Body of pancreas (tissue), 4 donors: Measurements from ENCODE around the gene UBAC2. TPM values are rescaled to one million over a fixed set of nuclear protein-coding genes. Genes with fewer than 3 reads are reported as not detected.

Experiments used
- ATAC-seq: fragments of 150-250 bp; one replicate; pipeline ENCODE4 v1.9.1; 2016
- DNase-seq, 4 donors: peaks; one replicate each; pipeline ENCODE4 v3.0.0-alpha.2; 2019
- H3K27ac ChIP-seq, 4 donors: fragments of 200-600 bp; sonication (generic); 1 replicate in 3 of 4; 2 replicates in 1 of 4; pipeline versions ENCODE4 v1.5.1 to v1.6.1; 2016 to 2019; ENCODE audit warnings: mild to moderate bottlenecking in 1 of 4, mixed read lengths in 1 of 4, moderate library complexity in 1 of 4
- H3K27me3 ChIP-seq, 2 donors: fragments of 200-600 bp; sonication (generic); one replicate each; pipeline ENCODE4 v1.6.0; 2016; ENCODE audit warnings: mild to moderate bottlenecking in 1 of 2
- H3K36me3 ChIP-seq, 2 donors: fragments of 200-600 bp; sonication (generic); replicated peaks in 1 of 2; 2 replicates each; pipeline ENCODE4 v1.5.1; 2016; ENCODE audit warnings: low read depth in 2 of 2; ENCODE audit not compliant: insufficient read depth in 1 of 2
- H3K4me1 ChIP-seq: fragments of 200-600 bp; sonication (generic); one replicate; pipeline ENCODE4 v1.6.0; 2016
- H3K4me3 ChIP-seq, 2 donors: fragments of 200-600 bp; sonication (generic); 1 replicate in 1 of 2; 2 replicates in 1 of 2; pipeline ENCODE4 v1.5.1; 2016 to 2019
- H3K9me3 ChIP-seq, 3 donors: fragments of 200-600 bp; sonication (generic); 1 replicate in 2 of 3; 2 replicates in 1 of 3; pipeline ENCODE4 v1.5.1; 2016
- POLR2A ChIP-seq, 3 donors: fragments of 450-650 bp; IDR thresholded peaks; one replicate each; pipeline ENCODE4 v1.6.1; 2016; ENCODE audit warnings: antibody characterized with exemption in 3 of 3, mild to moderate bottlenecking in 2 of 3
- WGBS, 2 donors: methylation state at CpG; one replicate each; pipeline ENCODE4 v1.1.5; 2017; 5-methylcytosine and 5-hydroxymethylcytosine counted together
- intact Hi-C: fragments of 100-400 bp; cut with DNase I; formaldehyde crosslinking; loops from one replicate; pipeline ENCODE4 v1.15.1; 2023
- total RNA-seq, 2 donors: library from RNA; depleted of rRNA; stranded (reverse); fragments of >200 nt; gene quantifications; one replicate each; pipeline ENCODE4 v1.1.0, GENCODE V29; 2016
- TF ChIP-seq, protein P1 (sequence below), 7 experiments: fragments of 450-650 bp in 4 of 7; fragments of 200-600 bp in 3 of 7; sonication (generic) in 3 of 7; IDR thresholded peaks; one replicate each; pipeline ENCODE4 v1.5.1; 2016 to 2019; ENCODE audit warnings: antibody characterized with exemption in 7 of 7

Gene UBAC2
- total RNA-seq, 2 donors from 2014 or later: 21.4 to 27.2 TPM

DNA sequence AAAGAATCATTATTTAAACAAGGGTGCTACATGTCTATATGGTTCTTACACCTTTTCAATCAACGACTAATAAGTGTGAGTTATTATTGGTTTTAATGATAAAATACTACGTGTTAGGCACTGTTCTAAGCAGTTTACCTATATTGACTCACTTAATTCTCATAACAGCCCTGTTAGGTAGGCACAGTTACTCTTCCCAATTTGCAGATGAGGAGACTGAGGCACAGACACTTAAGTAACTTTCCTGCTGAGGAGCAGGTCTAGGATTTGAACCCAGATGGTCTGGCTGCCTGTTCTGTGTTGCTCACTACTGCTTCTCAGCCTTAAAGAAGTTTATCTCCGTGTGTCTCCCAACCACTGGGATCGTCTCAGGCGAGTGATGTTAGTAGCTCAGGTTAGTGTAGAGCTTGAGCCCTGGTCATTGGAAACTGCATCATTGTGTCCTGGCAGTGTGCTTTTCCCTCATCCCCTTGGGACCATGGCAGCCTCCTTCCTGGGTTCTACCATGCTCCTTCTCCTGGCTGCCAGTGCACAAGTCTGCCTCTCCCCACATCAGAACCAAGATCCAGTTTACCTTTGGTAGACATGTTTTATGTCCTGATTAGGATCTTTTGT is 10.9 kb downstream of the UBAC2 start:
- intact Hi-C loops: no loop called here
- ATAC-seq: no peak
- Histone ChIP-seq H3K4me1 (peaks cover 7% of the 10 kb centered on the region), H3K27me3 (no peaks in the 10 kb centered on the region), H3K36me3 (no peaks in the 10 kb centered on the region), H3K4me3 (no peak overlapping the region), H3K27ac (no peak overlapping the region), H3K9me3 (no peaks in the 10 kb centered on the region)
- DNase-seq: no peak
- 91 to 96% methylated on average over 5 of the region's 5 CpGs for WGBS, 2 donors
- no peak for TF ChIP-seq POLR2A (IDR thresholded peaks at IDR 0.05)
- TF ChIP-seq, protein P1, sequence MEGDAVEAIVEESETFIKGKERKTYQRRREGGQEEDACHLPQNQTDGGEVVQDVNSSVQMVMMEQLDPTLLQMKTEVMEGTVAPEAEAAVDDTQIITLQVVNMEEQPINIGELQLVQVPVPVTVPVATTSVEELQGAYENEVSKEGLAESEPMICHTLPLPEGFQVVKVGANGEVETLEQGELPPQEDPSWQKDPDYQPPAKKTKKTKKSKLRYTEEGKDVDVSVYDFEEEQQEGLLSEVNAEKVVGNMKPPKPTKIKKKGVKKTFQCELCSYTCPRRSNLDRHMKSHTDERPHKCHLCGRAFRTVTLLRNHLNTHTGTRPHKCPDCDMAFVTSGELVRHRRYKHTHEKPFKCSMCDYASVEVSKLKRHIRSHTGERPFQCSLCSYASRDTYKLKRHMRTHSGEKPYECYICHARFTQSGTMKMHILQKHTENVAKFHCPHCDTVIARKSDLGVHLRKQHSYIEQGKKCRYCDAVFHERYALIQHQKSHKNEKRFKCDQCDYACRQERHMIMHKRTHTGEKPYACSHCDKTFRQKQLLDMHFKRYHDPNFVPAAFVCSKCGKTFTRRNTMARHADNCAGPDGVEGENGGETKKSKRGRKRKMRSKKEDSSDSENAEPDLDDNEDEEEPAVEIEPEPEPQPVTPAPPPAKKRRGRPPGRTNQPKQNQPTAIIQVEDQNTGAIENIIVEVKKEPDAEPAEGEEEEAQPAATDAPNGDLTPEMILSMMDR (IDR thresholded peaks at IDR 0.05): no peak

DNA sequence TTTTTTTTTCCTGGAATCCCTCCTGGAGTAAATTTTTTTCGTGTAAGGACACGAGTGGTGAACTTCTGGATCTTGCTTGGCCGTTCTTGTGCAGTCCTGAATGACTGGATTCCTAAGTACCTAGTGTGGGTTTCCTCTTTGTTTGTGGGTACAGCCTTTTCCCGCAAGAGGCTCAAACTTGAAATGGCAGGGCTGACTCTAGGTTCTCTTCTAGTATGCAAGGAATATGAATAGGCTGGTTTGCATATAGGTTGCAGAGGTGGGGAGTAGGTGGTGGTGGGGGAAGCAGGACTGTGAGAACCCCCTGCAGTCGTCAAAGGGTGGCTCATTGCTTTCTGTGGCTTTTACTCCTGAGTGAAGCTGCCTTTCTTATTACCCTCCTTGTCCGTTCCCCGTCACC is 13.6 kb downstream of the UBAC2 start:
- no peak overlapping the region for H3K4me3 ChIP-seq
- ATAC-seq: no peak
- H3K9me3 ChIP-seq: no peaks in the 10 kb centered on the region
- H3K4me1 ChIP-seq: peaks cover 31% of the 10 kb centered on the region
- WGBS, 2 donors: 66 to 76% methylated on average over 7 of the region's 7 CpGs
- no peak for DNase-seq
- TF ChIP-seq, protein P1 (IDR thresholded peaks at IDR 0.05): no peak
- no peak for TF ChIP-seq POLR2A (IDR thresholded peaks at IDR 0.05)
- H3K36me3 ChIP-seq: no peaks in the 10 kb centered on the region
- no peak overlapping the region for H3K27ac ChIP-seq
- no peaks in the 10 kb centered on the region for H3K27me3 ChIP-seq
- intact Hi-C loops: no loop called here

DNA sequence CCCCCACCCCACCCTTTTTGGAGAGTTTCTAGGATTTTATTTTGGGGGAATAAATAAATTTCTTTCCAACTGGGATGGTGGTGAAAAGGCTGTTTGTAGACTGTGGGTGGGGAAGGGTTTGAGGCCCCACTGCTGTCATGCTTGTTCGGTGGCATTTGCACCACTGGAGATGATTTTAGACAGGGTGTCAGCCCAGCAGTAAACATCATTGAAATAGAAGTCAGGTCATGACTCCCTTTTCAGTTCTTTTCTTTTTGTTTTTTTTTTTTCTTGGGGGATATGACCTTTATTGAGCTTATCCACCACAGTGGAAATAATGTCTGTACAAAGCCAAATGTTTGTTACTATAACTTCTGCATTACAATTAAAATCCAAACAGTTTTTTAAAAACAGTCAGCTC is 14.1 kb downstream of the UBAC2 start:
- H3K27ac ChIP-seq: no peak overlapping the region
- H3K27me3 ChIP-seq: no peaks in the 10 kb centered on the region
- H3K9me3 ChIP-seq: no peaks in the 10 kb centered on the region
- WGBS, 2 donors: 75 to 80% methylated on average over 1 of the region's 1 CpG
- no peaks in the 10 kb centered on the region for H3K36me3 ChIP-seq
- DNase-seq (no peak), ATAC-seq (no peak)
- peaks cover 31% of the 10 kb centered on the region for H3K4me1 ChIP-seq
- TF ChIP-seq, protein P1 (IDR thresholded peaks at IDR 0.05): no peak
- TF ChIP-seq POLR2A (IDR thresholded peaks at IDR 0.05): no peak
- intact Hi-C loops: no loop called here
- H3K4me3 ChIP-seq: no peak overlapping the region

DNA sequence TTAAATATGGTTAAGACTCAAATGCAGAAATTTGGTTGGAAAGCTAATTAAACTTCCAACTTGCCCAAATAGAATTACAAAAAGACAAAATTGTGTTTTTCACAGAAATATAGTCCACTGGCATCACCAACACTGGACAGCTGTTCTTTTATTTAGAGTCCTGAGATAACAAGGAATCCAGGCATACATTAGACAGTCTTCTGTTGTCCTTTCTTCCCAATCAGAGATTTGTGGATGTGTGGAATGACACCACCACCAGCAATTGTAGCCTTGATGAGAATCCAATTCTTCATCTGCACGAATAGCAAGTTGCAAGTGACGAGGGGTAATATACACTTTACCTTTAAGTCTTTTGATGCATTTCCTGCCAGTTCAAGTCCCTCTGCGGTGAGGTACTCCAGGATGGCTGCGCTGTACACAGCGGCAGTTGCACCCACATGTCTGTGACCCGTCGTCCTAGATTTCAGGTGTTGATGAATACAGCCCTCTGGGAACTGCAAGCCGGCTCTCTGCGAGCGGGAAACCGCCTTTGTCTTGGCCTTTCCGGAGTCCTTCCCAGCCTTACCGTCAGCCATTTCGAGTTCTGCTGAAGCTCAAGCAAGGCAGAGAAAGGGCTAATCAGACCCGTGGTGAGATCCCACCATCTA is 14.7 kb downstream of the UBAC2 start:
- intact Hi-C loops: no loop called here
- no peaks in the 10 kb centered on the region for H3K9me3 ChIP-seq
- WGBS, 2 donors: 75 to 92% methylated on average over 15 of the region's 15 CpGs
- no peak overlapping the region for H3K4me3 ChIP-seq
- peaks cover 31% of the 10 kb centered on the region for H3K4me1 ChIP-seq
- no peaks in the 10 kb centered on the region for H3K36me3 ChIP-seq
- H3K27me3 ChIP-seq: no peaks in the 10 kb centered on the region
- DNase-seq (no peak), ATAC-seq (no peak)
- no peak overlapping the region for H3K27ac ChIP-seq
- no peak for TF ChIP-seq POLR2A (IDR thresholded peaks at IDR 0.05)
- TF ChIP-seq, protein P1 (IDR thresholded peaks at IDR 0.05): no peak
